Measurements from ENCODE around the gene POLR2L.

- TF ChIP-seq CTCF (conservative IDR thresholded peaks at IDR 0.05; ENCODE audit: low read depth, low read length): no peak
- TF ChIP-seq EZH2 (IDR thresholded peaks at IDR 0.05; ENCODE audit: borderline replicate concordance, low read depth, low read length, poor library complexity, severe bottlenecking): no peak
These were observed 49.5 kb downstream of the POLR2L start for GRCh38 chr11:792873-793272.

All from A673 (cell line).